ENCODE data around the gene PLCH1. TPM values are rescaled to one million over a fixed set of nuclear protein-coding genes. Genes with fewer than 3 reads are reported as not detected.

Gene PLCH1
- total and polyA plus RNA-seq, 2 of the 8 experiments (the other 6 are each of a cell fraction or from before 2014, with no cell fraction given): 5.8 to 17.2 TPM

DNA sequence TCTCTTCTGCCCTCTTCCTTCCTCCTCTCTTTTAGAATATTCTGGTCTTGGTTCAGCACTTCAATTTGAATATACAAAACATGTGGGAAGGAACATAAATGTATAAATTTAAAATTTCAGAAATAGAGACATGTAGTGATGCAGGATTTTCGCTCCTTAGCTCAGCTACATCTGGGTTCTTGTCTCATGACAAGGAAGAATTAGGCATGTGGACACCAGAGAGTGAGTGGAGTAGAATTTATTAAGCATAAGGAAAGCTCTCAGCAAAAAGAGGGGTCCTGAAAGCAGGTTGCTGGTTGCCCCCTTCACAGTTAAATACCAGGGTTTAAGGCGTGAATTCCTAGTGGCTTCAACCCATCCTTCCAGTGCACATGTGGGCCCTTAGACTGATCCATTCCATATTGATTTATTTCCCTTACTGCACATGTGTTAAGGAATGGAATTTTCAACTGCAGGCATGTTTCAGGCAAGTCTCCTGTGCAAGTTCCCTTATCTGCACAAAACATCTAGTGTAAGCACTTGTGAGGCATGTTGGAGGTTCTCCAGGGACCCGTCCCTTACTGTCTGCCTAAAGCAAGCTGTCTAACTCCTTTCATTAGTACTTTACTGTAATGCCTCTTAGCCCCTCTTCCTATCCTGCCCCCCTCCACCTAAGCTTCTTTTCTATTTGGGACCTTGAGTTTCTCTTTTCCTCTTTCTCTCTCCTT lies 318.2 kb downstream of the PLCH1 start:
- H3K4ac ChIP-seq (replicated peaks; ENCODE audit: insufficient read length, low read depth, low read length): no peak overlapping the region
- H2BK15ac ChIP-seq (ENCODE audit: low read length): no peak overlapping the region
- H3K36me3 ChIP-seq (ENCODE audit: control insufficient read depth in 2 of 4, insufficient read depth in 4 of 4, low read length in 3 of 4): no peaks in the 10 kb centered on the region
- no peak overlapping the region for H4K8ac ChIP-seq (ENCODE audit: extremely low read depth, insufficient read depth, low read length)
- FAIRE-seq (no peak), DNase-seq (ENCODE audit: low read depth in 1 of 2, low spot score in 2 of 2) (no peak)
- H3K4me3 ChIP-seq (ENCODE audit: extremely low read depth in 1 of 4, insufficient read depth in 2 of 4, low read depth in 3 of 4, low read length in 4 of 4): no peak overlapping the region
- no peaks in the 10 kb centered on the region for H3K23me2 ChIP-seq (ENCODE audit: low read depth, low read length)
- H4K5ac ChIP-seq (ENCODE audit: insufficient read length, low read depth, low read length): no peak overlapping the region
- no peak overlapping the region for H2BK12ac ChIP-seq (ENCODE audit: low read depth, low read length)
- H2AK5ac ChIP-seq (ENCODE audit: low read depth, low read length): no peak overlapping the region
- POLR2A ChIA-PET (ENCODE audit: partially characterized antibody): no interaction called here
- no peak overlapping the region for H4K91ac ChIP-seq (replicated peaks; ENCODE audit: insufficient read length, low read length)
- H3K27ac ChIP-seq (ENCODE audit: low read depth, low read length): no peak overlapping the region
- no peak overlapping the region for H3K56ac ChIP-seq (replicated peaks; ENCODE audit: insufficient read length, low read depth, low read length)
- H2AFZ ChIP-seq (ENCODE audit: low read length): no peak overlapping the region
- WGBS, 2 experiments (ENCODE audit: extremely low coverage in 1 of 2, insufficient coverage in 1 of 2, insufficient read length in 1 of 2, insufficient replicate concordance in 2 of 2, low coverage in 1 of 2, low lambda C conversion rate in 2 of 2, missing lambda C conversion rate in 1 of 2): 81% methylated on average over 3 of the region's 3 CpGs; no CpG with 5 or more reads in 1 of the 2 experiments
- CTCF ChIA-PET (ENCODE audit: partially characterized antibody): interaction anchor here (1.4 kb wide), 1 partner anchor 9 kb away, joined by 5 read pairs; no protein-coding TSS in a partner anchor
- H3K79me1 ChIP-seq (ENCODE audit: low read depth, low read length): no peaks in the 10 kb centered on the region
- H3K9me3 ChIP-seq (ENCODE audit: insufficient read depth in 2 of 2, low read depth in 1 of 2, low read length in 1 of 2): no peaks in the 10 kb centered on the region
- H3K18ac ChIP-seq (ENCODE audit: extremely low read depth, low read length): no peak overlapping the region
- no peaks in the 10 kb centered on the region for H3K79me2 ChIP-seq (ENCODE audit: control insufficient read depth in 1 of 2, insufficient read depth in 2 of 2, low read length in 2 of 2)
- no peaks in the 10 kb centered on the region for H4K20me1 ChIP-seq (replicated peaks in 1 of 2; ENCODE audit: control insufficient read depth in 1 of 2, insufficient read depth in 2 of 2, low read length in 2 of 2)
- no peak overlapping the region for H3K14ac ChIP-seq (ENCODE audit: insufficient read length)
- H3K4me2 ChIP-seq (ENCODE audit: insufficient read depth in 1 of 2, low read depth in 2 of 2, low read length in 2 of 2): no peak overlapping the region
- H3K27me3 ChIP-seq (replicated peaks in 1 of 4; ENCODE audit: control insufficient read depth in 3 of 4, extremely low read depth in 1 of 4, insufficient read depth in 3 of 4, low read length in 3 of 4): no peaks in the 10 kb centered on the region
- H2BK5ac ChIP-seq (ENCODE audit: low read depth, low read length): no peak overlapping the region
- H2BK120ac ChIP-seq (replicated peaks; ENCODE audit: low read depth, low read length): no peak overlapping the region
- no peak overlapping the region for H3K23ac ChIP-seq (ENCODE audit: insufficient read length)
- H3K9ac ChIP-seq (replicated peaks in 1 of 4; ENCODE audit: extremely low read depth in 1 of 4, low read depth in 3 of 4, low read length in 3 of 4): no peak overlapping the region; a peak in 1 of 7 replicates
- no peak overlapping the region for H2BK20ac ChIP-seq (ENCODE audit: low read length)
- peaks cover 0 to 12% (median 4%) of the 10 kb centered on the region in 4 experiments; a peak in 2 of 7 replicates for H3K4me1 ChIP-seq (replicated peaks in 1 of 4; ENCODE audit: control insufficient read depth in 3 of 4, insufficient read depth in 4 of 4, low read length in 3 of 4)
- TF ChIP-seq CBX8 (IDR thresholded peaks at IDR 0.05; ENCODE audit: borderline replicate concordance, low read depth, low read length) (no peak), FOSL1 (IDR thresholded peaks at IDR 0.05; ENCODE audit: insufficient read depth, low read depth, low read length) (no peak), RAD21 (IDR thresholded peaks at IDR 0.05 in 1 of 2, conservative IDR thresholded peaks at IDR 0.05 in 1 of 2; ENCODE audit: low read depth in 2 of 2, low read length in 2 of 2) (no peak), SIRT6 (IDR thresholded peaks at IDR 0.05; ENCODE audit: low read length) (no peak), KDM5A (IDR thresholded peaks at IDR 0.05; ENCODE audit: low read length) (no peak), HDAC6 (IDR thresholded peaks at IDR 0.05; ENCODE audit: low read depth, low read length) (no peak), EGR1 (IDR thresholded peaks at IDR 0.05; ENCODE audit: borderline replicate concordance, low read depth, low read length) (no peak), SRF (IDR thresholded peaks at IDR 0.05; ENCODE audit: low read depth, low read length) (no peak), SP2 (IDR thresholded peaks at IDR 0.05; ENCODE audit: low read length) (no peak), TAF7 (optimal IDR thresholded peaks at IDR 0.05; ENCODE audit: borderline replicate concordance, low read depth, low read length) (no peak), TCF12 (IDR thresholded peaks at IDR 0.05; ENCODE audit: low read depth, low read length) (no peak), ASH2L (IDR thresholded peaks at IDR 0.05; ENCODE audit: low read length) (no peak), SP4 (IDR thresholded peaks at IDR 0.05; ENCODE audit: low read length) (no peak), JUN (IDR thresholded peaks at IDR 0.05; ENCODE audit: low read depth, low read length) (no peak), CHD1 (IDR thresholded peaks at IDR 0.05; ENCODE audit: low read depth, low read length) (no peak)

Measured in H1 (cell line).